DMS53 treated with DMSO at 0.1 percent for 48 hours (cell line): ENCODE data around the gene HPGD.
"Not testable (repeated sequence)": the region's sequence is repeated elsewhere in the genome, so short reads cannot be mapped to it uniquely, and the experiment has no call there.

Experiments
- DNase-seq: peaks from one replicate; lab custom pipeline; 2025; ENCODE audit not compliant: unreplicated experiment; lab: John Stamatoyannopoulos, UW

The HPGD gene

DNA sequence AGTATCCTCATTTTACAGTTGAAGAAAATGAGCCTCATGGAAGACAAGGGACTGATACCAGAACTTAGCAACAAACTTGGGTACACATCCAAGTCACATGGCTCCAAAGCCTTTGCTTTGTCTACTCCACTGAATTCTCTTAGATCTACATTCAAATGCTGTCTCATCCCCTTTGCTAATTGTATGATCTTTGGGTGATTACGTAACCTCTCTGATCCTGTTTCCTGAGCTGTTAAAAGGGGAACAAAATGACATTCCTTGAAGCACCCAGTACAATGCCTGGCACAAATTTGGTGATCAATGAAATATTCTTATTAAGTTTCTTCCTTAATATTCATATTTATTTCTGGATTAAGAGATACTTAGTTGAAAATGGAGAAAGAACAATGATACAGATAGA lies 5.9 kb upstream of the HPGD start:
- DNase-seq, result no peak

DNA sequence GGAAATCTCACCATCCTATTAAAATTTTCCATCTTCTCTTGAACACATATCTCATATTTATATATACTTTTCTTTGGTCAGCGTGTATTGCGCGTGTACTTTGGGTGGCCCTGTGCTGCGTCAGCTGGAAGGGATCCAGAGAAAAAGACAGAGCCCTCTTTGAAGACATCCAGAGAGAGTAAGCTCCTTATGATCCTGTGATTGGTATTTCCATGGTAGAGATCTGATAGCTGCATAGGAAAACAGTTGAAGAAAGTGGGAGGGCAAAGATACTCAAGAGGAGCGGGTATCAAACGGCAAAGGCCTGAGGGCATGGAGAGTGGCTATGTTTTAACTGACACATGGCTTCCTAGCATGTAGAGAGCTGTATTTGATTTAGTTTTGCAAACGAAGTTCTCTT lies 4.4 kb upstream of the HPGD start:
- DNase-seq, result no peak

DNA sequence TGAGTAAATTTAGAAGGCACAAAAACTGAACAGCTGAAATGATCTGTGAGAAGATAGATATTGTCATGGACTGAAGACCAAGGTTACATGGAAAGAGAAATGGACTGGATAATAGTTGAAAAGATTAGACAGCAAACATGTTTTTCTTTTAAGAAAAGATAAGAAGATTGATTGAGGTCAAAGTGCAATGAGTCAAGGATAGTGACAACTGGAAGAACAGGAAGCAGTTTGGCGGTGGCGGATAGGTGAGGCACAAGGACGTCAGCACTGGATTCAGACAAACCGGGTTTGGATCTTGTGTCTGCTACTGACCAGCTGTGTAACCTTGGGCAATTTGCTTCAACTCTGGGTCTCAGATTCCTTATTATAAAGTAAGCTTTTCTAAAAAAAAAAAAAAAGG lies 2.0 kb upstream of the HPGD start:
- DNase-seq, result no peak

DNA sequence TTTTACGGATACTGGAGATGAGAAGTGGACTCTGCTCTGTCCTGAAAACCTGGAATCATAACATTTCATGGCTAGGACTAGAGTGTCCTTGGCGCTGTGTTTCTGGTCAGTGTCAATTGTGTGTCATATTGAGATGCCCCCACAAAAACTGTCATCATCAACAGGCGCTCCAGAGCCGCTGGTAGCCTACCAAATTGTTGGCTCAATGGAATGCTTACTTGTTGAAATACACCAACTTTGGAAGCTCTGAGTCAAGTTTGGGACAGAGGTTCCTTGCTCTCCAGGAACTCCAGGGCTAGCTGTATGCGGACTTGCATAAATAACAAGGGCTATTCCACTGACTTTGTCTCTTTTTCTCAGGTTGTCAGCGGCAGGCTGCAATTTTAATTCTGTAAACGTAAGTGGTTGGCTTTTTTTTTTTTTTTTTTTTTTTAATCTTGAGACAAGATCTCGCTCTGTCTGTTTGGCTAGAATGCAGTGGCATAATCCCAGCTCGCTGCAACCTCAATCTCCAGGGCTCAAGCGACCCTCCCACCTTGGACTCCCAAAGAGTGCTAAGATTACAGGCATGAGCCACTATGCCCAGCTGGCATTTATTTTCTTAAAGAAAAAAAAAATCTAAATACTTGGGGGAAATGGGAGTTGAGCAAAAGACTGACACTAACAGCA lies 871 bp upstream of the HPGD start:
- no peak for DNase-seq

DNA sequence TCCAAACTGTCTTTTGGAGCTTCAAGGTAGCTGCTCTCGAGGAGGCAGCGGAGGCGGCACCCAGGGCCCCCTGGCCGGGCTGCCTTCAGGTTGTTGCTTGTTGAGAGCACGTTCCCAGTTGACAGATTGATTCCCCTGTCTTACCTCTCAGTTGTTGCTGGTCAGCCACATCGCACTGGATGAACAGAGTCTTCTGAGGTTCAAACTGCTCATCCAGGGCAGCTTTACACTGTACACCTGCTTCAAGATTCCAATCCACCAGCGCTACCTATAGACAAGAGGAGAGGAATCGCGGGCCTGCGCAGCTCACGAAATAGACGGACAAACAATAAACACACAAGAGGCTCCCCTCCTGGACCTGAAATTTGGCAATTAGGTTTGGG lies 497 bp downstream of the HPGD start:
- DNase-seq, result peak; percentile 14

DNA sequence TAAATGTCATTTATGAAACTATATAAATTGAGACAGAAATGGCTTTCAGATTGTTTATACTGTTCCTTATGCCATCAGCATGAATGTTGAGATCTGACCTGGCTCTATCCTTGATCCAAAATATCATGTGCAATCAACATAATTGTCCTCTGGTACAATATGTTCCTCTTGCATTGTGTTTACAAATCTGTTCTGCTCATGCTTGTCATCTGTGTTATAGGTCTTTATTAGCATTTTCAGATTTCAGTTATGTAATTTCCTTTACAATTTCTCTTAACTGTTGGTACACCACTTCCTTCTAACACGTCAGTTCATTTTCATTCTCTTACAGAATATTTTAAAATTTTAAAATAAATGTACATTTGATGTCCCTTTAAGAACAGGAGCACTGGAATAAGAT lies 1.6 kb downstream of the HPGD start:
- DNase-seq, result no peak

DNA sequence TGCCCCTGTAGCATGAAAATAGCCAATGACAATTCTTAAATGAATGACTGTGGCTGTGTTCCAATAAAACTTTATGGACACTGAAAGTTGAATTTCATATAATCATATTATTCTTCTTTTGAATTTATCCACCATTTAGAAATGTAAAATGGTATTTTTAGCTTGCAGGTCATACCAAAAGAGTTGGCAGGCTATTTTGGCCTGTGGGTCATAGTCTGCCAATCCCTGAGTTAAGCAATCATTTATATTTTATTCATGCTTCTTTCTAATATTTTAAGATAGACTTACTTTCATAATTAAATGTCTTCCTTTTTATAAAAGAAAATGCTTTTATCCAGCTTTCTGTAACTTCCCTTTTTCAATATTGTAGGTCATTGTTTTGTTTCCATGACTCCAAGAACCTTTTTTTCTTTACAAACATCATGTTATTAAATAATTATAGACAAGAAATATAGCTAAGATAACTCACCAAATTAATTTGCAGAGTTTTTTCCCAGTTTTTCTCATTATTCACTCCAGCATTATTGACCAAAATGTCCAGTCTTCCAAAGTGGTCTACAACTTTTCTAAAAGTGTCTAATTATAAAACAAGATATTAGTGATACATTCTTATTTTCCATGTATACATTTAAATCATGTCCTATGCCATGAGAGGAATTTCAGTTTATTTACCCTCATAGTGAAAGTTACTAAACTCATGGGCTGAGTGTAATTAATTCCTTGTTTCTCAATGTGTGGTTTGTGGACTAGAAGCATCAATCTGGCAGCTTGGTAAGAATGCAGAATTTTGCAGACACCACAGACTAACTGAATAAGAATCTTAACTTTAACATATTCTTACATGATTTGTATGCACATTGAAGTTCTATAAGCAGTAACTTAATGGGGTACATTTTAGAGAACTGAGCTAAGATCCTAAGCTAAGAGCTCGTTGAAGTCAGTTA lies 4.5 kb downstream of the HPGD start:
- DNase-seq, result no peak

DNA sequence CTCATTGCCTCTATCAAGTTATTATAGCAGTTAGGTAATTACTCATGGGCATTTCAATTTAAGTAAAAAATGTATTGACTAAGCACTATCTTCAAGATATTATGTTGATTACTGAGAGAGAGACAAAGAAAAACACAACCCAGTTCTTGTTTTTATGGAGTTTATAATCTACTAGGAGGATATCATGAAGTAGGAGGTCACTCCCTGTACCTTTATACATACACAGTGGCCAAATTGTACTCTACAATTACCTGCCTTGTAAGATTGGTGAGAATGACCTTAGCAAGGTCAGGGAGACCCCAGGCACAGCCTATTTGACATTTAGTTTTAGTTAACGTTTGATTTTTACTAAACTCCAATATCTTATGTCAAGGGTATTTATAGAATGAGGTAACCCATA lies 5.5 kb downstream of the HPGD start:
- no peak for DNase-seq

DNA sequence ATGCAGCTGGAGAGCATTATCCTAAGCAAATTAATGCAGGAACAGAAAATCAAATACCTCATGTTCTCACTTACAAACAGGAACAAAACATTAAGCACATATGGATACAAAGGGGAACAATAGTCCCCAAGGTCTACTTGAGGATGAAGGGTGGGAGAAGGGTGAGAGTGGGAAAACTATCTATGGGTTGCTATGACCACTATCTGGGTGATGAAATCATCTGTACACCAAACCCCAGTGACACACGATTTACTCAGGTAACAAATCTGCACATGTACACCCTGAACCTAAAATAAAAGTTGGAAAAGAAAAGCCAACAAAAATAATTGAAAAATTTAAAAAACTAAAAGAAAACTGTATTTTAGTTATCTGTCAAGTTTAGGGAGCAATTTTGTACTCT lies 5.9 kb downstream of the HPGD start:
- no peak for DNase-seq

DNA sequence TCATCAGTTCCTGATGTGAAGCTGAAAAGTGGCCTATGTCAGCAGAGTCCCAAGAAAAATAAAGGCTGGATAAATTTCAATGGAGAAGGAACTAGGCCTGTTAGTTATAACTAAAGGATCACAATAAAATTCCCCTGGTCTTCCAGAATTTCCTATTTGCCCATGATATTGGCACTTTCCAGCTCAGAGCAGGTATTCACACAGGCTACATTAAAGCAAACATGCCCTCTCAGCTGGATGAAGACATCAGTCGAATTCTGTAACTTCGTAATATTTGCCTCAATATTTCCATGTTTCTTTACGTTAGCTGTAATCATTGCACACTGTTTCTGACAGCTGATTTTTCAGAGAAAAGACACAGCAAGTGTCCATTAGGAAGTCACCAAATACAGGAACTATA lies 9.5 kb downstream of the HPGD start:
- no peak for DNase-seq

DNA sequence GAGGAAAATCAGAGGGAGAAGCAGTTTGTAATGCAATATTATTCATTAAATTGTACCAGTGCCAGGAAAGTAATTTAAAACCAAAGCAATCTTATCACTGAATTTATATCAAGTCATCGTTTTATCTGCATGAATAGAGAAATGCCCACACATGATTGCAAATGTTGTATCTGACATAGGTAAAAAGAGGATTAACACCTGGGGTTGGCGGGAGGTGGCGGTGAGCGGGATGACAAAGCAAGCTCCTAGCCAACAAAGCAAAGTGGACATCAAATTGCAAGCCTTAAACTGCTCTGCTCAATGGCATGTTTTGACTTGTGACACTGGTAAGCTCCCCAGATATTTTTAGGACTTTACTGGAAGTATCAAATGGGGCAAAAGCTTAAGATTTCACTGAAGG lies 16.4 kb downstream of the HPGD start:
- DNase-seq, result no peak

DNA sequence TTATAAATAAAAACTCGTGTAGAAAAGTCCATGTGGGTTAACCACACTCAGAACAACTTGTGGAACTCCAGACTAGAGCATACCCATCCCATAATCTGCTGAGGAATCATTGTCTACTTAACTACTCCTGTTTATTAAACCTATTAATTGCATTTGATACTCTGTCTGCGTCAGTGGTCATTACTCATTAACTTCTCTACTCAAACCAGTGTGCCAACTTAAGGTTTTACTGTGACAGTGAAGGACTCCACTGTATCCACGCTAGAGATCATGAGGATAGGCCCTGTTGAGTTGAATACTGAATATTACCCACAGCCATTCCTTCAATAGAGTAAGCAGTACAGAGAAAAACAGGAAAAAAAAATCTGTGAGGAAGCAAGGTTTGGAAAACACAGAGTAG lies 17.3 kb downstream of the HPGD start:
- DNase-seq, result no peak

DNA sequence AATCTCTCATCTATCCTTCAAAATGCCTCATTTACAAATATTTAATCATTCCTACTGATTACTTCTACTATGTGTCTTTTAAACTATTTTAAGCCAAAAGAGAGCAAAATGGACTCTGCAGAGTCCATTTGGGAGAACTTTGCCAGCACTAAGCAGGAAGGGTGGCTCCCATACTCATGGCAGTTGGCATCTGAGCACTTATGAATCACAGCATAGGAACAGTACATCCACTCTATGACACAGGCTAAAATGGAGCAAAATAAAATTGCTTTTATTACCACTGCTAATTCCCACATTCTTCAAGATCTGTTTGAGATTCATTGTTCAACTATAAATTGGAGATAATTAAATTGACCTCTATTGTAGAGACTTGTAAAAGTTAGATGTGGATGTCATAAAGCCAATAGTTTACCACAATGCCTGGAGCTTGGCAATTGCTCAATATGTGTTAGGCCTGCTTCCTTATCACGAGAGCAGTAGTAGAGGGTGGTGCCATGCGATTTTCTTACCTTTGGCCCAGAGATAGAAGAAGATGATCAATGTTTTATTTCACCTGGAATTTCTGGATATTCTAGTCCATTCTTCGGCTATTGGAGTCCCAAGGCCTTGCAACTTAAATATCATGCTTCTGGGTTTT lies 19.1 kb downstream of the HPGD start:
- no peak for DNase-seq

DNA sequence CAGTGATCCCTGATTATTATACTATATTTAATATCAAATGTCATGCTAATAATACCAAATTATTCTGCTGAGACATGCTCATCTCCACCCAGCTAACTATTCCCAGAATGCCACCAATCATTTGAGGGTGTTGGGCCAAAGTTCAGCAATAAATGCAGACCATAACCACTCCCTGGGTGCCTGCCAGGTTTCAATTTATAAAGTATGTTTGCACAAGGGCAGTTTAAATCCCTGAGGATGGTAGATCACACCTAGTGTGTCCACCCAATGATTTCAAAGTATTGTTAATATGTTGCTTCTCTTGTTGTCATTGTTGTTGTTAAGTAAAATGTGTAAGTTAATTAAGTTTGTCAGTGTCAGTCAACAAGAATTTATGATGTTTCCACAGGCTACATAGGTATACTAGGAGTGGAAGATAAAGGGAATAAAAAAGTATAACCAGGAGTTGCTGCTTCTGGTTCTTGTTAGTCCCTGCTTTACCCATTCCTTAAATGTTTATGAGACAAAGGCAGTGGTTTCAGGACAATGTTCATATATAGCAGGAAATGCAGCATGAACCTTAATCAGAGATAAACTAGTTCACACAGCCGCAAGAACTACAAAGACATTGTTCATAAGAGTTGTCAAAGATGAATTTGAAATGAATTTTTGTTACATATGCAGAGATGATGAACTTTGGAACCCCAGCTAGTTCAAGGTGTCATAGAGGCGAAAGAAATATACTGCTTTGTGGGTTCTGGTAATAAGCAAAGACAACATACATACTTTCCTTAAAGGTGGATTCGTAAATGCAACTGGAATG lies 25.5 kb downstream of the HPGD start:
- DNase-seq, result no peak

DNA sequence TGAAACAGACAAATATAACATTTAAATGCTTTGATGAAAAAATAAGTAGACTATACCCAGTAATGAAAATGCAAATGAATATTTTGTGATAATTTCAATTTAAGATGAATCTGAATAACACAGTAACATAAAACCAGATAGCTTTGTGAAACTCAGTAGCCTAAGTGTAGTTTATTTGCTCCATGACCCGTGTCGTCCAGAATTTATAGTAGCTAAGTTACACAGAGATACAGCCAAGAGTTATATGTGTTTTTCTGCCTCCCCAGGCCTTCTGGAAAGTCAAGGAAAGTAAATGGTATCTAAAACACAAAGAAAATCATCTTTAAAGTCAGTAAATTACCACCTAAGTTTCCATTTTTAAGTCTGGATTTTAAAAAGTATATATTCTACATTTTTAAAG lies 26.7 kb downstream of the HPGD start:
- DNase-seq, result no peak

DNA sequence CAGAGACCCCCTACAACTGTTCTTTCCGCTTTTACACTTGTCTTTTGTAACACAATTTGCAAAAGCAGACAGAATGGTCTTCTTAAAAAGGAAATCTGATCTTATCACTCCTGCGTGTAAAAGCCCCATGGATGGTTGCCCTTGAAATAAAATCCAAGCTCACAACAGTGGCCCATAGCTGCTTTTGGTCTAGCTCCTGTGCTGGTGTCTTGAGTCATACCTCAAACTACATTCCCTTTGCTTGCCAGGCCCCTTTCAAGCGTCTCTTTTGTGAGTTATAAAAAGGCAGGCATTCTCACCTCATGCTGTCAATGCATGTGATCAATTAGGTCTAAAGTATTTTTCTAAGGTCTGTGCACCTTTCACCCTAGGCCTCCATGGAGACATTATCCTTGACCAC lies 27.6 kb downstream of the HPGD start:
- DNase-seq, result no peak

DNA sequence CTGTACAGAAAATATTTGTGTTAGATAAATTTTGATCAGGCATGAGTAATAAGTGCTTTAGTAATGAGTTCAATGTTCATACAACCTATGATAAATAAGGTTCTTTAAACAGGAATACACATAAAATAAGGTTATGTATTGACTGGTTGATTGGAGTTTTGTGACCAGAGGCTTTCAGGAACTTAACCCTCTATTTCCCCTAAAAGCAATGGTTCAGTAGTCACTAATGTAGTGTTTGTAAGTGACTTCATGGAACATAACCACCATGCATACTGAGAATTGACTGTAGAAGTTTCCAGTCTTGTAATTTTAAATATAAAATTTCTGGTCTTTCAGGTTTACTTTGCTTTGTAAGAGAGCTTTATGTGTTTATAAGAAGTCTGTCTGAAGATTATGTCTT lies 28.1 kb downstream of the HPGD start:
- no peak for DNase-seq

DNA sequence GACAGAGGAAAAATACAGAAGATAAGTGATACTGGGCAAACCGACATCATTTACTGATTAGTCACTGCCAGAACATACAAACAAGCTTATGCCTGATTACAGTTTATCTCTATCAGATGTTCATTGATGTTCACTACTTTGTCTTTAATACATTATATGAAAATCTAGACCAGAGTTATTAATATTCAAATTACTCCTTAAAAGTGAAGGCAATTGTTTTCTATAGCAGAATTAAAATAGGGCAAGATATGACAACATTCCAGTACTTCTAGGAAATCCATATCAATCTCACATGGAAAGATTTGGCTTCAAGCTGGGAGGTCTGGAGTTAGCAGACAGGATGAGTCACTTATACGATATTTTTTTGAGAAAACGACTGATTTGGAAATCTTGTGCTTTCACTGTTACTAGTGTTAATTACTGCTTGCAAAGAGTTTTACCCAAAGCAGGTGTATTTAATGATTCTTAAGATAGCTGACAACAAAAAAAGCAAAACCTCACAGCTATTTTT lies 31.8 kb downstream of the HPGD start:
- no peak for DNase-seq

DNA sequence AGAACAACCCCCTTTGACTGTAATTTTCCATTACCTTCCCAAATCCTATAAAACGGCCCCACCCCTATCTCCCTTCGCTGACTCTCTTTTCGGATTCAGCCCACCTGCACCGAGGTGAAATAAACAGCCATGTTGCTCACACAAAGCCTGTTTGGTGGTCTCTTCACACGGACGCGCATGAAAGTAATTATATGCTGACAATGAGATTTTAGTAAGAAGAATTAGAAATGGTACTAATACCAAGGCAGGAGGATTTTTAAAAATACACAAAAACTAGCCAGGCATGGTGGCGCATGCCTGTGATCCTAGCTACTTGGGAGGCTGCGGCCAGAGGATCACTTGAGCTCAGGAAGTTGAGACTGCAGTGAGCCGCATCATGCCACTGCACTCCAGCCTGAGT lies 33.9 kb downstream of the HPGD start:
- DNase-seq, result not testable (repeated sequence)

DNA sequence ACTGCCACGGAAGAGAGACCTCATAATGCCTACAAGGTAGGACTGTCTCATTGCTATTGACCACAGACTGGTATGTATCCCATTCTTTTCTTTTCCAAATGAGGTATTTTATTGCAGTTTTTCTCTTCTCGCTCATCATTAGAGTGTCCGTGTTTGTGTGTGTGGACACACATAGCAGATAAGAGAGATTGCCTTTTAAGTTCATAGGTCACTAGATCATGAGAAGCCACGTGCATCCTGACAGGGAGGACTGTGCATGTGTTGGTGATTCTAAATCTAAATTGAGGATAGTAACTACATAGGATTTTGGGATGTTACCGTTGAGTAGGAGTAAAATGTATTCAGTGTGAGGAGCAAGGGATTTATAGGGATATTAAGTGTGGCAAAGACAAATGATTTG lies 37.3 kb downstream of the HPGD start:
- no peak for DNase-seq

DNA sequence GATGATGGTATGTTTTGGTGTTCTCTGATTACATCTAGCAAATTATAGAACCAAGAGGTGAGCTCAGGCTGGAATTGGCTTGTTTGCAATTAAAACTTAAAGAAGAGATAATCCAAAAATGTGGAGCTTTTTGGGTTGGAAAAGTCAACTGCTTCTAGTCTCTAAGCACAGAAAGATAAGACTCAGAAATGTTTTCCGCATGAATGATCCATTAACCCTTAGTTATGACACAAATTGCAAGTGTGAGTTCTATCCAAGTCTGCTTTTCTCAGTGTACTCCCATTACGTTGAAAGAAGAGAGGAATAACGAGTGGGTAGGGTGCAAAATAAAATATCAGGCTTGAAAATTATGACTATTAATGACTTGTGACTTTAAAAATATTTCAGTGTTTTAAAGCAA lies 38.5 kb downstream of the HPGD start:
- DNase-seq, result no peak
